ENCODE results near the gene CCBE1.

The CCBE1 gene

DNA sequence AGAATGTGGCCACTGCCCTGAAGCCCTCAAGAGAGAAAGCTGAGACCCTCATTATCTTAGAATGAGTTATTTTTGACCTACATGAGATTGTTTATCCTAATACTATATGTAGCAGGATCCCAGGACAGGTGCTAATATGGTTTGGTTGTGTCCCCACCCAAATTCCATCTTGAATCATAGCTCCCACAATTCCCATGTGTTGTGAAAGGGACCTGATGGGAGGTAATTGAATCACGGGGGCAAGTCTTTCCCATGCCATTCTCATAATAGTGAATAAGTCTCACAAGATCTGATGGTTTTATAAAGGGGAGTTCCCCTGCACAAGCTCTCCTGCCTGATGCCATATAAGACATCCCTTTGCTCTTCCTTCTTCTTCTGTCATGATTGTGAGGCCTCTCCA is 76.8 kb downstream of the CCBE1 start:
- Histone ChIP-seq H3K9me3 (ENCODE audit: control insufficient read depth, low read length) (no peaks in the 10 kb centered on the region), H3K27me3 (ENCODE audit: control insufficient read depth, insufficient read depth, low read length) (no peaks in the 10 kb centered on the region), H3K4me3 (ENCODE audit: low read length) (no peak overlapping the region), H3K9ac (ENCODE audit: low read length) (no peak overlapping the region), H3K4me1 (ENCODE audit: control insufficient read depth, insufficient read depth, low read length) (no peaks in the 10 kb centered on the region), H3K36me3 (ENCODE audit: control insufficient read depth, insufficient read depth, low read length) (no peaks in the 10 kb centered on the region)

DNA sequence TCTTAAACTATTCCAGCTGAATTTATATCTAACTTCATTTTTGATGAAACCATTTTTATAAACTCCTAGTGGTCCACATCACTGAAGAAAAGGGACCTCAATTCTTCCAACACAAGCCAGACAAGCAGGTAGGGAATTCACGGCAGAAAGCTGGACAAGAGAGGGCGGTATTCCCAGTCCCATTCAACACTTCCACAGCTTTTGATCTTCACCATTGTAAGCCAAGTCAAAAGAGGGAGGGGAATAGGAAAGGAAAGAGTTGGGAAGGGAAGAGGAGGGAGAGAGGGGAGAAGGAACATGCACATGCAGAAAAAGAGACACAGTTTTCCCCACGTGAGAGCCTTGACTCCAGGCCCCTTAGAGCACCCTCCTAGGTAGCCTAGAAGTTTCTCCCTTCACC is 77.4 kb downstream of the CCBE1 start:
- Histone ChIP-seq H3K27me3 (ENCODE audit: control insufficient read depth, insufficient read depth, low read length) (no peaks in the 10 kb centered on the region), H3K4me3 (ENCODE audit: low read length) (no peak overlapping the region), H3K36me3 (ENCODE audit: control insufficient read depth, insufficient read depth, low read length) (no peaks in the 10 kb centered on the region), H3K4me1 (ENCODE audit: control insufficient read depth, insufficient read depth, low read length) (no peaks in the 10 kb centered on the region), H3K9me3 (ENCODE audit: control insufficient read depth, low read length) (no peaks in the 10 kb centered on the region), H3K9ac (ENCODE audit: low read length) (no peak overlapping the region)

DNA sequence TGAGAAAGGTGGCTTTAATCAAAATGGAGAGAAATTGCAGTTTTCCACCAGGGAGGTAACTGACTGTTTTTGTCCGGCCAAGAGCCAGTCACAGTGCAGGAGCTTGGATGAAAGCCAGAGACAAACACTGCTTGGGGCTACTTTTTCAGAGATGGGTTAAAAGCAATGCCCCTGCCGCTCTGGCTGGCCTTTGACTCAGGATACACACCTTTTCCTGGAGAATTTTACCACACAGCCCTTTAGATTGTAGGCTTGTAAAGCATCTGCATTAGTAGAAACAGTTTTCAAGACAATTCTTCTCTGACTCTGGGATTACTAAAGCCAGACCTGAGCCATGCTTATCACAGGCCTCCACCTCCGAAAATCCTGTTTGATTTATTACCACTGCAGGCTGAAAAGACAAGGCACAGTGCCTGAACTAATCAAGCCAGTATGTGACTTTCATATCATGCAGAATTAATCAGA is 79.7 kb downstream of the CCBE1 start:
- Histone ChIP-seq H3K9ac (ENCODE audit: low read length) (no peak overlapping the region), H3K36me3 (ENCODE audit: control insufficient read depth, insufficient read depth, low read length) (no peaks in the 10 kb centered on the region), H3K9me3 (ENCODE audit: control insufficient read depth, low read length) (no peaks in the 10 kb centered on the region), H3K4me1 (ENCODE audit: control insufficient read depth, insufficient read depth, low read length) (no peaks in the 10 kb centered on the region), H3K27me3 (ENCODE audit: control insufficient read depth, insufficient read depth, low read length) (no peaks in the 10 kb centered on the region), H3K4me3 (ENCODE audit: low read length) (no peak overlapping the region)

DNA sequence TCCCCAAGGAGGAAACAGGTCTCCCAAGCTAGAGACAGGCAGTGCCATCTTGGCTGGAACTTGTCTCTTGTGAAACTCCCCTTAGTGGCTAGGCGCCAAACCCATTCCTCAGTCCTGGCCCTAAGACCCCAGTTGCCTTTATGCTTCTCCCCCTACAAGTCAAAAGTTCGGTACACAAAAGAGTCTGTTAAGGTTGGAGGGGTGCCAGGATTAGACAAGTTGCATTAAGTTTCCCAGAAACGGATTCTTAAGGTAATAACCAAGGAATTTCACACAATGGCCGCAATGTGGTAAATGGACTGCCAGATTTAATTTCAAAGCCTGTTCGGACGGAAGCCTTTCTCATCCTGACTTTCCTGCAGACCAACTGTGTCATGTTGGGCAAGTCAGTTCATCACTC is 80.7 kb downstream of the CCBE1 start:
- no peaks in the 10 kb centered on the region for H3K36me3 ChIP-seq (ENCODE audit: control insufficient read depth, insufficient read depth, low read length)
- no peak overlapping the region for H3K9ac ChIP-seq (ENCODE audit: low read length)
- H3K27me3 ChIP-seq (ENCODE audit: control insufficient read depth, insufficient read depth, low read length) = no peaks in the 10 kb centered on the region
- no peaks in the 10 kb centered on the region for H3K9me3 ChIP-seq (ENCODE audit: control insufficient read depth, low read length)
- no peak overlapping the region for H3K4me3 ChIP-seq (ENCODE audit: low read length)
- no peaks in the 10 kb centered on the region for H3K4me1 ChIP-seq (ENCODE audit: control insufficient read depth, insufficient read depth, low read length)

DNA sequence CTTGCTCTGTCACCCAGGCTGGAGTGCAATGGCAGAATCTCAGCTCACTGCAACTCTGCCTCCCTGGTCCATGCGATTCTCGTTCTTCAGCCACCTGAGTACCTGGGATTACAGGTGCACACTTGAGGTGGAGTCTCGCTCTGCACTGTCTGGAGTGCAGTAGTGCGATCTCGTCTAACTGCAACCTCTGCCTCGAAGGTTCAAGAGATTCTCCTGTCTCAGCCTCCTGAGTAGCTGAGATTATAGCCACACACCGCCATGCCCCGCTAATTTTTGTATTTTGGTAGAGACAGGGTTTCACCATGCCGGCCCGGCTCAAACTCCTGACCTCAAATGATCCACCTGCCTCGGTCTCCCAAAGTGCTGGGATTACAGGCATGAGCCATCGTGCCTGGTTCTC is 83.3 kb downstream of the CCBE1 start:
- no peaks in the 10 kb centered on the region for H3K4me1 ChIP-seq (ENCODE audit: control insufficient read depth, insufficient read depth, low read length)
- H3K36me3 ChIP-seq (ENCODE audit: control insufficient read depth, insufficient read depth, low read length) = no peaks in the 10 kb centered on the region
- no peak overlapping the region for H3K4me3 ChIP-seq (ENCODE audit: low read length)
- no peak overlapping the region for H3K9ac ChIP-seq (ENCODE audit: low read length)
- H3K27me3 ChIP-seq (ENCODE audit: control insufficient read depth, insufficient read depth, low read length) = no peaks in the 10 kb centered on the region
- no peaks in the 10 kb centered on the region for H3K9me3 ChIP-seq (ENCODE audit: control insufficient read depth, low read length)

DNA sequence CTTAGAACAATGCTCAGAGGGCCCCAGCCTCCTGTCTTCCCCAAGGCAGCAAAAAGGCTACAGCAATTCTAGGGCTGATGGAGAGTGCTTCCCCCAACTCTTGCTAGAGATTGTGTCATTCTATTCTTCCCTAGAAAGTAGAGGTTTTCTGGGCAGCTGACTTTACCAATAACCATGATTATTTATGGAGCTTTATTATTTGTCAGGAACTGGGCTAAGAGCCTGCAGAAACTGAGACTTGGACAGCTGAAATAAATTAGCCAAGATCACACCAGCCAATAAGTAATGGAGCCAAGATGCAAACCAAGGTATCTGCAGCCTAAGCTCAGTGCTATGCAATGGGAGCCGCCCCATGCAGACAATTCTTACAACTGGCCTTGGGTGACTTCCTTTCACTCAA is 84.8 kb downstream of the CCBE1 start:
- Histone ChIP-seq H3K36me3 (ENCODE audit: control insufficient read depth, insufficient read depth, low read length) (no peaks in the 10 kb centered on the region), H3K9me3 (ENCODE audit: control insufficient read depth, low read length) (no peaks in the 10 kb centered on the region), H3K27me3 (ENCODE audit: control insufficient read depth, insufficient read depth, low read length) (no peaks in the 10 kb centered on the region), H3K4me3 (ENCODE audit: low read length) (no peak overlapping the region), H3K4me1 (ENCODE audit: control insufficient read depth, insufficient read depth, low read length) (no peaks in the 10 kb centered on the region), H3K9ac (ENCODE audit: low read length) (no peak overlapping the region)

- Histone ChIP-seq H3K9ac (ENCODE audit: low read length) (no peak overlapping the region), H3K36me3 (ENCODE audit: control insufficient read depth, insufficient read depth, low read length) (no peaks in the 10 kb centered on the region), H3K27me3 (ENCODE audit: control insufficient read depth, insufficient read depth, low read length) (no peaks in the 10 kb centered on the region), H3K4me1 (ENCODE audit: control insufficient read depth, insufficient read depth, low read length) (no peaks in the 10 kb centered on the region), H3K4me3 (ENCODE audit: low read length) (no peak overlapping the region), H3K9me3 (ENCODE audit: control insufficient read depth, low read length) (no peaks in the 10 kb centered on the region)
These were observed 86.6 kb downstream of the CCBE1 start for GRCh38 chr18:59610546-59611140.

DNA sequence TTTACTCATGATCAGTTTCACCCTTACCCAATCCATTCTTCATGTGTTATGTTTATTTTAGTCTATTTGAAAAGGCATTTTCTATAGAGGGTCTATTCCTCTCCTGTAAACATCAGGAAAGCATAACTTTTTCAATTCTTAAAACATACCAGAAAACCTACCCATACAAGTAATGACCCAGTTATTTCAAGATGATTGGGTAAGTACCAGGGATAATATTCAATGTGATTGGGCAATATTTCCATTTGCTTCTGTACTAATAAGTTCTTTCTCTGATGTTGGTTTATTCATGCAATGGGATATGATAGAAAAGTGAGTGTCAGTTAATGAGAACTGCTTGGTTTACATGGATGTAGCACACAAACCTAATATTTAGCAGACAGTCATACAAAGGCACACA is 87.6 kb downstream of the CCBE1 start:
- H3K9ac ChIP-seq (ENCODE audit: low read length) = no peak overlapping the region
- no peak overlapping the region for H3K4me3 ChIP-seq (ENCODE audit: low read length)
- H3K36me3 ChIP-seq (ENCODE audit: control insufficient read depth, insufficient read depth, low read length) = no peaks in the 10 kb centered on the region
- no peaks in the 10 kb centered on the region for H3K4me1 ChIP-seq (ENCODE audit: control insufficient read depth, insufficient read depth, low read length)
- H3K9me3 ChIP-seq (ENCODE audit: control insufficient read depth, low read length) = no peaks in the 10 kb centered on the region
- H3K27me3 ChIP-seq (ENCODE audit: control insufficient read depth, insufficient read depth, low read length) = no peaks in the 10 kb centered on the region

DNA sequence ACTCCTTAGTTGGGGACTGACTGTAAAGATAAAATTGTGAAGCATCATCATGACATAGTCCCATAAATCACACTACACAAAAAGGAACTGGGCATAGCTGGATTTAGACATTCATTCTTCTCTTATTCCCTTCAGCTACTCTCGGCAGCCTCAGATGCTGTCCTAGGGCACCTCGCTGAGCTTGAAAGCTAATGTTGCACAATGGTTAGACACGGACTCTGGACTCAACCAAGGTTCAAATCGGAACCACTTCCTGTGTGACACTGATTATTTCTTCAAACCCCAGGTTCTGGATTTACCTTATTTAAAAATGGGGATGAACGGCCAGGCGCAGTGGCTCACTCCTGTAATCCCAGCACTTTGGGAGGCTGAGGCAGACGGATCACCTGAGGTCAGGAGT is 89.8 kb downstream of the CCBE1 start:
- Histone ChIP-seq H3K36me3 (ENCODE audit: control insufficient read depth, insufficient read depth, low read length) (no peaks in the 10 kb centered on the region), H3K27me3 (ENCODE audit: control insufficient read depth, insufficient read depth, low read length) (no peaks in the 10 kb centered on the region), H3K4me3 (ENCODE audit: low read length) (no peak overlapping the region), H3K9ac (ENCODE audit: low read length) (no peak overlapping the region), H3K9me3 (ENCODE audit: control insufficient read depth, low read length) (no peaks in the 10 kb centered on the region), H3K4me1 (ENCODE audit: control insufficient read depth, insufficient read depth, low read length) (no peaks in the 10 kb centered on the region)

GRCh38 chr18:59607078-59607379 is 90.2 kb downstream of the CCBE1 start:
- no peaks in the 10 kb centered on the region for H3K36me3 ChIP-seq (ENCODE audit: control insufficient read depth, insufficient read depth, low read length)
- H3K4me1 ChIP-seq (ENCODE audit: control insufficient read depth, insufficient read depth, low read length) = no peaks in the 10 kb centered on the region
- H3K9ac ChIP-seq (ENCODE audit: low read length) = no peak overlapping the region

DNA sequence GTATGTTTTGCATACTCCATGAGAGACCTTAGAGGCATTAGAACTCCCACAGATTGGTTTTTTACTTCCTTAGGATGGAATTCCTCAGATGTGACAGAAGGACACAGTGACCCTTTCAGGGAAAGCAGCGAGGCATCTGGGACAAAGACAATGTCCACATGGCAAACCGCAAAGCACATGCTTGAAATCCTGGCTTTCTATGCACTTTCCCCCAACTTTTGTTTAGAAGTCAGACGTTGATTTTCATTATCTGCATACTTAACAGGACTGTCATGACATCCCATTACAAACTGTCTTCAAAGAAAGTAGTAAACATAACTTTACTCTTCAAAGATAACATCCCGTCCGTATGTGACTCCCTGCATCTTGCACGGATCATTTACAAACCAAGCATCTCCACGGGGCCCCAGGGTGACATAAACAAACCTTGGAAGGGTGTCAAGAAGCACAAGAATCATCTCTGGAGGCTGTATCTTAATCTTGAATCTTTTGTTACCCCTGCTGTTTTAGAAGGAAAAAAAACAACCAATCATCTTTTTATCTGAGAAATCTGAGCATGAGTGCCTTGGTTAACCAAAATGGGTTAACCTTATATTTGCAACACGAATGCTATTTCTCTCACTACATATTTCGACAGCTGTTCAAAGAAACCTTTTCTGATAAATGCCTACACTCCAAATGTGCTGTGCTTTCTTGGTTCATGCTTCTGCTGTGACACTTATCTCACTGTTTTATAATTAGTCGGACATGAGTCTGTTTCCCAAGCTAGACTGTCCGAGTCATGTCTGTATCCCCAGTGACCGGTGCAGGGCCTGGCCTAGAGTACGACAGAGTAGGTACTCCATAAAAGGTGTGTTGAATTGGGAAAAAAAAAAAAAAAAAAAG is 90.8 kb downstream of the CCBE1 start:
- no peaks in the 10 kb centered on the region for H3K27me3 ChIP-seq (ENCODE audit: control insufficient read depth, insufficient read depth, low read length)
- H3K9ac ChIP-seq (ENCODE audit: low read length) = no peak overlapping the region

More at GRCh38 chr18:59607078-59607379, 90.2 kb downstream of the CCBE1 start:
- Histone ChIP-seq H3K9me3 (ENCODE audit: control insufficient read depth, low read length) (no peaks in the 10 kb centered on the region), H3K4me3 (ENCODE audit: low read length) (no peak overlapping the region), H3K27me3 (ENCODE audit: control insufficient read depth, insufficient read depth, low read length) (no peaks in the 10 kb centered on the region)

DNA sequence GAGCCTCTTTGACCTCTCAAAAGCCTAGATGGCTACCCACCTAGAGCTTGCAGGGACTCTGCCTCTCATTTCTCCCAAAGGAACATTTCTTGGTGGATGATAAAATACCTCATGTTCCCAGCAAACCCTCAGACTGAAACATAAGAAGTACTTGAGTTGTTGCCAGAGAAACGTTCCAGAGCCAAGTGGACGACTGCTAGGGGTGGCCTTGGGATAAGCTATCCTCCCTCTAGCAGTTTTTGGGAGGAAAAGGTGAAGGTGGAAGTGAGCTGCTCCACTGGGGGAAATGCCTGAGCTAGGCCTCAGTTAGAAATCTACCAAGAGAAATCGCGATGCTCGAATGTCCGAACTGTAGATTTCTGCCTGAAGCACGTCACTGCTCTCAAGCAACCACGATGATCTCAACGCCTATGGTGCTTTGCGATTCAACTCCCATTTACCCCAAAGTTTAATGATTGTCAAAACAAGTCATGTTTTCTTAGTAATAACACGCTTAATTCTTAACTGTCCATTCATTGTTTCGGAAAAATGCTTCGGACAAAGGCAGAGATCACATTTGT is 91.5 kb downstream of the CCBE1 start:
- H3K9ac ChIP-seq (ENCODE audit: low read length) = no peak overlapping the region
- no peaks in the 10 kb centered on the region for H3K36me3 ChIP-seq (ENCODE audit: control insufficient read depth, insufficient read depth, low read length)
- no peaks in the 10 kb centered on the region for H3K27me3 ChIP-seq (ENCODE audit: control insufficient read depth, insufficient read depth, low read length)
- no peaks in the 10 kb centered on the region for H3K9me3 ChIP-seq (ENCODE audit: control insufficient read depth, low read length)
- no peak overlapping the region for H3K4me3 ChIP-seq (ENCODE audit: low read length)
- no peaks in the 10 kb centered on the region for H3K4me1 ChIP-seq (ENCODE audit: control insufficient read depth, insufficient read depth, low read length)

More for the DNA sequence above, 90.8 kb downstream of the CCBE1 start:
- no peak overlapping the region for H3K4me3 ChIP-seq (ENCODE audit: low read length)
- H3K4me1 ChIP-seq (ENCODE audit: control insufficient read depth, insufficient read depth, low read length) = no peaks in the 10 kb centered on the region
- H3K36me3 ChIP-seq (ENCODE audit: control insufficient read depth, insufficient read depth, low read length) = no peaks in the 10 kb centered on the region
- H3K9me3 ChIP-seq (ENCODE audit: control insufficient read depth, low read length) = no peaks in the 10 kb centered on the region
